GM19467 (cell line): Measurements from ENCODE around the gene TMEM209.
"Not testable (repeated sequence)": the region's sequence is repeated elsewhere in the genome, so short reads cannot be mapped to it uniquely, and the experiment has no call there.

Experiments
- ATAC-seq: cut with Tn5 transposase; IDR thresholded peaks from one replicate; pipeline ENCODE4 v1.9.1; 2021; ENCODE audit warnings: mild to moderate bottlenecking, moderate library complexity; ENCODE audit not compliant: unreplicated experiment

The TMEM209 gene

GRCh38 chr7:130129011-130129411, 76.2 kb downstream of the TMEM209 start:
- ATAC-seq, result no peak

- ATAC-seq, result no peak
Measured at GRCh38 chr7:130127821-130128317, 77.3 kb downstream of the TMEM209 start.

- no peak for ATAC-seq
Measured at GRCh38 chr7:130127404-130127803, 77.8 kb downstream of the TMEM209 start.

- ATAC-seq, result not testable (repeated sequence)
Measured at GRCh38 chr7:130126840-130127239, 78.4 kb downstream of the TMEM209 start.

GRCh38 chr7:130124711-130125110, 80.5 kb downstream of the TMEM209 start:
- ATAC-seq, result no peak

GRCh38 chr7:130123501-130123900, 81.7 kb downstream of the TMEM209 start:
- ATAC-seq, result no peak

GRCh38 chr7:130118801-130119200, 86.4 kb downstream of the TMEM209 start:
- ATAC-seq, result no peak

GRCh38 chr7:130118294-130118693, 86.9 kb downstream of the TMEM209 start:
- no peak for ATAC-seq

- no peak for ATAC-seq
Measured at GRCh38 chr7:130114776-130115175, 90.4 kb downstream of the TMEM209 start.
